GM19455 (cell line): ENCODE measurements around the gene SIX2.
"Not testable (repeated sequence)": the region's sequence is repeated elsewhere in the genome, so short reads cannot be mapped to it uniquely, and the experiment has no call there.

ENCODE experiments used
- ATAC-seq: cut with Tn5 transposase; IDR thresholded peaks from one replicate; pipeline ENCODE4 v1.9.1; 2021; ENCODE audit not compliant: unreplicated experiment

The SIX2 gene

GRCh38 chr2:45009303-45009927, at the start of gene SIX2:
TSS of gene SIX2 (minus strand) at chr2:45009452. CDS start at chr2:45009110, 342 bp downstream.
- ATAC-seq: no peak

DNA sequence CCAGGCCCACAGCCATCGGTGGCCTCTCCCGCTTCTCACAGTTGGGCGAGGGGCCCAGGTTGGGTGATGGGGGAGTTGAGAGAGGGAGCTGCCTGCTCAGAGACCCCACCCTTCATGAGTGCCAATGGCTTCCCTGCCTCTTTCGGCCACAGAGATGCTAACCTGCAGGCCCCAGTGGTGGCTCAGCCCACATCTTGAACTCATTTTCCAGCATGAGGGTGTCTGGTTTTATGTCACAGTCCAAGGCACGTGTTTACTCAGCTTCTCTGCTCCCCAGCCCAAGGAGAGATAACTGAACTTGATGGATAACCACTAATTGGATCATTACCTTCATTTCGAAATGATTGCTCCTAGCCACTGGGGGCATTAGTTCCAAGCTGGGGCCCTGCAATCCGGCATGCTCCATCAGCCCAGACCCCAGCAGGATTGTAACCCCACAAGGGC, 45.9 kb upstream of the SIX2 start:
- no peak for ATAC-seq

DNA sequence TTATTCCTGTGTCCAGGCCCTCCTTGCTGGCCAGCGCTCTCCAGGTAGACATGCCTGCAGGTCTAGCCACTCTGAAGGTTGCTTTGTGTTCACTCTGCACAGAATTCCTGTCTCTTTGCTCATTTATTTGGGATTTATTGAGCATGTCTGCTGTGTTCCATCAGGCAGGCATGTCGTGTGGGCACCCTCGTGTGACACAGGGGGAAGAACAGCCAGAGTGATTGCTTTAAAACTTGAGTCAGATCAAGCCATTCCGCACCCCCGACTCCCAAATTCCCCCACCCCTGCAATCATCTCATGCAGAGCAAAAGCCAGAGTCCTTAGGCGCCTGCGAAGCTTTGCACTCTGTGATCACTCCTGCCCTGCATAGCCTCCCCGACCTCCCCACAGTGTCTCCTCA, 44.7 kb upstream of the SIX2 start:
- ATAC-seq: no peak

DNA sequence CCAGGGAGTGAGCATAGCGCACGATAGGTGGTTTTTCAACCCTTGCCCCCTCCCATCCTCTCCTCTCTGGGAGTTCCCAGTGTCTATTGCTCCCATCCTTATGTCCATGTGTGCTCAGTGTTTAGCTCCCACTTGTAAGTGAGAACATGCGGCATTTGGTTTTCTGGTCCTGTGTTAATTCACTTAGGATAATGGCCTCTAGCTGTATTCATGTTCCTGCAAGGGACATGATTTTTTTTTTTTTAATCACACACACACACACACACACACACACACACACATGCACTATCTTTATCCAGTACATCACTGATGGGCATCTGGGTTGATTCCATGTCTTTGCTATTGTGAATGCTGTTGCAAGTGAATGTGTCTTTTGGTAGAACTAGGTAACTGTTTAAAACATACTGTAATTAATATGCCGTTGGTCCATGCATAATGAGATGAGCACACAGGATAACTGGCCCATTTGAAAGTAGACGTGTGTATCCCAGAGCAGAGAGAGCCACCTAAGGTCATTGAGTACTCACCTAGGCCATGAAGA, 43.2 kb upstream of the SIX2 start:
- ATAC-seq: no peak

- ATAC-seq: no peak
Measured at GRCh38 chr2:45049569-45050336, 40.5 kb upstream of the SIX2 start.

DNA sequence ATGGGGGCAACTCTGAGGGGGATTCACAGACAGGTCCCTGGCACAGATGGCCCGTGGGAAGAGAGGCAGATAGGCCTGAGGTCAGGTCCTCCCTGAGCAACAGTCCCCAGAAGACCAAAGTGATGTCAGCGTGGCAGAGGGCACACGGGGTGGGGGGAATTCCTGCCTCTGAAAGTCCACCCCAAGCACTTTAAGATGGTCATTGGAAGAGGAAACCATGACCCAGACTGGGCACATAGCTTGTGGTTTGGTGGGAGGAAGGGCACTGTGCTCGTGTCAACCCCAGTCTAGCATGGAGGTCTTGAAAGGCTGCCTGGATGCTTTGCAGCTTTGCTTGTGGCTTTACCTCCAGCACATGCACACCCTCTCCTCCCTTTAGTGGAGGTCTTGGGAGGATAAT, 38.0 kb upstream of the SIX2 start:
- ATAC-seq: no peak

GRCh38 chr2:45046786-45047185, 37.5 kb upstream of the SIX2 start:
- no peak for ATAC-seq

DNA sequence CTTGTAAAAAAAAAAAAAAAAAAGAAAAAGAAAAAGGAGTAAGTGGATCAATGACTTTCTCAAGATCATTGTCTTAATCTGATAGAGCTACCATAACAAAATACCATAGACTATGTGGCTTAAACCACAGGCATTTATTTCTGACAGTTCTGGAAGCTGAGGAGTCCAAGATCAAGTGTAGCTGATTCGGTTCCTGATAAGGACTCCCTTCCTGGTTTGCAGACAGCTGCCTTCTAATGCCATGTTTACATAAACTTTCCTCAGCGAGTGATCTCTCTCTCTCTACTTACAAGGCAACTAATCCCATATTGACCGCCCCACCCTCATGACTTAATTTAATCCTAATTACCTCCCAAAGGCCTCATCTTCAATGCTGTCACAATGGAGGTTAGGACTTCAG, 36.5 kb upstream of the SIX2 start:
- no peak for ATAC-seq

DNA sequence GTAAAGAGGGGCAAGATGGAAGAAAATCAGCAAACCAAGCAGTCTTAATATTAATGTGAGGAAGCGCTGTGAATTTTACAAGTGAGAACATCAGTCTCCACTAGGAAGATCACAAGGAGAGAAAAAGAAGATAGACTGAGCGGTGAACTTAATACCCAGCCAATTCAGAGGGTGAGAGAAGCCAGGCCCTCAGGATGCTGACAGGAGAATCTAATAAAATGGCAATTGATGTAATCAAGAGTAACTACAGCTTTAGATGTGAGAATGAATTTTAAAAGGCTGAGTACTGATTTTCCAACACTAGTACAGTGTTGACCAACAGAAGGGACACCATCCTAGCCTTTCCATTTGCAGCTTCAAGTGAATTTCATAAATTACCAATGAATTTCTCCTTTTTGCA, 35.7 kb upstream of the SIX2 start:
- ATAC-seq: no peak

DNA sequence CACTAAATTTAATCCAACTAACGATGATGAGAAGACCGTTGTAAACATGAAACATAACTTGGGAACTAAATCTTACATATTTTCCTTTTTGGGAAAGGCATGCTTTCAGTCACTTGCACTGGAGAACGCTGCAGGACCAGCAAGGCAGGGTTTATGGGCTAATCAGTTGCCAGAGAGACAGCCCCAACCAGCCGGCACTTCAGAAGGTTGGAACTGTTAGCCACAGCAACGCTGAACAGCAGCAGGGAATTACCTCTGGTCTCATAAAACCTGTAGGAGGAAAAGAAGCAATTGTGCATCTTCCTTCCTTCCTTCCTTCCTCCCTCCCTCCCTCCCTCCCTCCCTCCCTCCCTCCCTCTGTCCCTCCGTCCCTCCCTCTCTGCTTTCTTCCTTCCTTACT, 33.9 kb upstream of the SIX2 start:
- ATAC-seq: no peak

- ATAC-seq: no peak
Measured at GRCh38 chr2:45042401-45042800, 33.1 kb upstream of the SIX2 start.

DNA sequence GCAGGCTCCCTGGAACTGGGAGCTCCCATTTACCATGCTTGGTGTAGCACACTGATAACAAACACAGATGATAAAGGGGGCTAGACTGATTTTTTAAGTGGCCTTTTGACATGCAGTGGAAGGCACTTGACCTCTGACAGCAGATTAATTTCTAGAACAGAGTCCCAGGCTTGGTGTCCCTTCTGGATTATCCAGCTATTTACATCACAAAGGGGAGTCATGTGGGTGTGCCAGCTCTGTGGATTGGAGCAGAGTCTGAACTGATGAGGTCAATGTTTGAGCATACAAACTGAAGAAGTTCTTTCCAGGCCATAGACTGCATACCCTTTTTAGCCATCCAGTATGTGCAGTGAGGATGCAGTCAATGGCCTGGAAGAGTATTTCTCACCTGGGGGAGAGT, 31.5 kb upstream of the SIX2 start:
- no peak for ATAC-seq

DNA sequence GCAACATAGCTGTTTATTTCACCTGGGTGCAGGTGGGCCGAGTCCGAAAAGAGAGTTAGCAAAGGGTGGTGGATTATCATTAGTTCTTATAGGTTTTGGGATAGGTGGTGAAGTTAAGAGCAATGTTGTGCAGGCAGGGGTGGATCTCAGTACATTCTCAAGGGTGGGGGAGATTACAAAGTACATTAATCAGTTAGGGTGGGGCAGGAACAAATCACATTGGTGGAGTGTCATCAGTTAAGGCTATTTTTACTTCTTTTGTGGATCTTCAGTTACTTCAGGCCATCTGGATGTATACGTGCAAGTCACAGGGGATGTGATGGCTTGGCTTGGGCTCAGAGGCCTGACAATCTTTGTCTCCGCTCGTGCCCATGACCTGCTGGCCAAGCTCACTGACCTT, 30.6 kb upstream of the SIX2 start:
- not testable (repeated sequence) for ATAC-seq

DNA sequence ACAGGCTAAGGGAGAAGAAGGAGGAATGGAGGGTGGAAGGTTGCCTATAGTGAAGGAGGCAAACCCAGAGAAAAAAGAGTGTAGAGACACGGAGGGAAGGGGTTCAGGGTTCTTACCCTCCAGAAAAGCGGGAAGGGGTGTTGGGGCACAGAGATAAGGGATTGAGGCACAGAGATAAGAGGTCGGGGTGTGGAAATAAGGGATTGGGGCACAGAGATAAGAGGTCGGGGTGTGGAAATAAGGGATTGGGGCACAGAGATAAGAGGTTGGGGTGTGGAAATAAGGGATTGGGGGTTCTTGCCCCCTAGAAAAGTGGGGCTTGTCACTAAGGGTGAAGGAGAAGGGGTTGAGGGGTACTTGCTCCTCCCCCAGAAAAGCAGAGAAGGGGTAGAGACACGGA, 29.6 kb upstream of the SIX2 start:
- not testable (repeated sequence) for ATAC-seq

DNA sequence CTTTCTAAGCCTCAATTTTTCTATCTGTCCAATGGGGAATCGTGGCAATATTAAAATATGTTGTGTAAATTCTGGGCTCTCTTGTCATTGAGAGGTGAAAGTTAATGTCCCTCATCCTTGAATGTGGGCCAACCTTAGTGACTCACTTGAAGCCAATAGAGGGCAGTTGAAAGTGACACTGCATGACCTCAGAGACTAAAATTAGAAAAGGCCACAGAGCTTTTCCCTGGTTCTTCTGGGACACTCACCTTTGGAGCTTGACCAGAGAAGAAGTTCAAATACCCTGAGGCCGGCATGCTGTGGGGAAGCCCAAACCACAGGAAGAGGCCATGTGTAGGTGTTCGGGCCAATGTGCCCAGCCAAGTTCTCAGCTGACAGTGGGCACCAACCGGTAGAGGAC, 24.1 kb upstream of the SIX2 start:
- ATAC-seq: no peak

- no peak for ATAC-seq
Measured at GRCh38 chr2:45031028-45031427, 21.8 kb upstream of the SIX2 start.

DNA sequence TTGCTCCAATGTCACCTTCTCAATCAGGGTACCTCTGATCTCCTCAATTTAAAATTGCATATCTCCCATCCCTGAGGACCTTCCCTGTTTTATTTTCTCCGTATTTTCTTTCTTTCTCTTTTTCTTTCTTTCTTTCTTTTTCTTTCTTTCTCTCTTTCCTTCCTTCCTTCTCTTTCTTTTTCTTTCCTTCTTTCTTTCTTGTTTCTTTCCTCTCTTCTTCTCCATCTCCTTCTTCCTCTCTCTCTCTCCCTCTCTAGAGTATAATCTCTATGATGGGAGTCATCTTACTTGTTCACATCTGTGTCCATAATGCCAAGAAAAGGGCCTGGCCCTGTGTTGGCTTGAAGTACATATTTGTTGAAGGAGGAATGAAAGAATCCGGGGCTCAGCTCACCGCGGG, 21.3 kb upstream of the SIX2 start:
- no peak for ATAC-seq

DNA sequence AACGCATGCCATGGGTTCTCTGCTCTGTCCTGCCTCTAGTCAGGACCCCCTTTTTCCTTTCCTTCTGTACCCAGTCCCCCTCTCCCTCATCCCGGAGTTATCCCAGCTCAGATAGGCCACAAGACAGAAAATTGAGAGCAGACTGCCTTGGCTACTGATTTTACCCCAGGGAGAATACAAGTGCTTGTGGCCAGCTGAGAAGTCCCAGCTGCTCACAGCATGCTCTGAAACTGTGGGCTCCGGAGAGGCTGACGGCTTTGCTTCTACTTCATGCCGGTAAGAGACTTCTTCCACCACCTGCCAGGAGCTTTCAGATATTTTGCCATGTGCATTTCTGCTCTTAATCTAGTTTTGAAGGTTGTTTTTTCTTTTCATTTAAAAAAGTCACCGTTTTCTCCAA, 20.0 kb upstream of the SIX2 start:
- ATAC-seq: no peak

DNA sequence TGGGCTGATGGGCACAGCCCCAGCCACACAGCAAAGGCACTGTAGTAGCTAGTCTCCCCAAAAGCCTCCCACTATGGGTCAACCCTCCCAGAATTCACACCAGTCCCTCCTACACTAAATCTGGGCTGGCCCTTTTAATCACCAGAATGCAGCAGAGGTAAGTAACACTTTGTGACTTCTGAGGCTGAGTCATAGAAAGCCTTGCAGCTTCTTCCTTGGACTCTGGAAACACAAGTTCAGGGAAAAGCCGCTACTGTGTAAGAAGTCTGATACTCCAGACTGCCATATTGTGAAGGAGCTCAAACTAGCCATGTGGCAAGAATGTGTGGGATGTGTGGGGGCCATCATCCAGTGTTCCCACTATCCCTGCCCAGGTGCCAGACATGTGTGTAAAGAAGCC, 19.0 kb upstream of the SIX2 start:
- no peak for ATAC-seq

DNA sequence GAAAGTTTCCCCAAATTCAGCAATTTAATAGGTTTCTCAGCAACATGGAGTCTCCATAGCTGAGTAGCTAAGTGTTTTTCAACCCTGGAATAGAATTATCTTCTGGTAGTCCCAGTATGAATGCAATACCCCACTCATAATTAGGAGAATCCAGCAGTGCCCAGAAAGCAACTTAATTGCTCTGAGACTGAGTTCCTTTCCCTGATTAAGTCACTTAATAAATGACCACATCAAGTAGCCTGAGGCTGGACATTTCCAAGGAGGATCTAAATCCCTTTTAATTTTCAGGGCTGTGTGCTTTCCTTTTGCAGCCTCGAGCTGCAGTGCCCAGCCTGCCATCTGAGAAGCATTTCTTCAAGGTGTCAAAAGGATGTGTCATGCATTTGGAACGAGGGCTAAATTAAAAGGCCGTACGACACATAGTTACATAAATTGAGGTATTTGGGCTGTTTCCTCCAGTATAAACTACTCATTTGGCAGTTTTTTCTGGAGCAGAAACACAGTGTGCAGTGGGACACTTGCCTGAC, 17.7 kb upstream of the SIX2 start:
- ATAC-seq: no peak

GRCh38 chr2:45024600-45025291, 15.5 kb upstream of the SIX2 start:
- no peak for ATAC-seq

GRCh38 chr2:45024097-45024496, 14.8 kb upstream of the SIX2 start:
- no peak for ATAC-seq
